ENCODE data around the gene ABCC1. TPM values are rescaled to one million over a fixed set of nuclear protein-coding genes. Genes with fewer than 3 reads are reported as not detected.

The ABCC1 gene
- total RNA-seq, 1 donor from 2014 or later: 29.9 TPM

GRCh38 chr16:16120382-16121184 is 171.2 kb downstream of the ABCC1 start:
- peak overlapping the region; percentile 64 for H3K27ac Mint-ChIP-seq (ENCODE audit: unreplicated experiment)
- peaks cover 2% of the 10 kb centered on the region for H3K27me3 Mint-ChIP-seq (ENCODE audit: unreplicated experiment)
- peaks cover 42% of the 10 kb centered on the region for H3K36me3 Mint-ChIP-seq (ENCODE audit: unreplicated experiment)
- no peak for DNase-seq
- no peaks in the 10 kb centered on the region for H3K4me1 Mint-ChIP-seq (ENCODE audit: low read depth, unreplicated experiment)
- H3K4me3 Mint-ChIP-seq (ENCODE audit: unreplicated experiment): no peak overlapping the region
- TF ChIP-seq CTCF (IDR thresholded peaks at IDR 0.05; ENCODE audit: partially characterized antibody, unreplicated experiment): no peak
- H3K9me3 Mint-ChIP-seq (ENCODE audit: unreplicated experiment): peaks cover 27% of the 10 kb centered on the region

- no peaks in the 10 kb centered on the region for H3K4me1 Mint-ChIP-seq (ENCODE audit: low read depth, unreplicated experiment)
- TF ChIP-seq CTCF (IDR thresholded peaks at IDR 0.05; ENCODE audit: partially characterized antibody, unreplicated experiment): no peak
- no peak for DNase-seq
- peaks cover 45% of the 10 kb centered on the region for H3K36me3 Mint-ChIP-seq (ENCODE audit: unreplicated experiment)
- no peak overlapping the region for H3K4me3 Mint-ChIP-seq (ENCODE audit: unreplicated experiment)
- peaks cover 2% of the 10 kb centered on the region for H3K27me3 Mint-ChIP-seq (ENCODE audit: unreplicated experiment)
- peaks cover 27% of the 10 kb centered on the region for H3K9me3 Mint-ChIP-seq (ENCODE audit: unreplicated experiment)
- H3K27ac Mint-ChIP-seq (ENCODE audit: unreplicated experiment): no peak overlapping the region
Observed at GRCh38 chr16:16121185-16121727, 171.8 kb downstream of the ABCC1 start.

GRCh38 chr16:16122264-16122663 is 172.8 kb downstream of the ABCC1 start:
- TF ChIP-seq CTCF (IDR thresholded peaks at IDR 0.05; ENCODE audit: partially characterized antibody, unreplicated experiment): no peak
- Mint-ChIP-seq H3K4me1 (ENCODE audit: low read depth, unreplicated experiment) (no peaks in the 10 kb centered on the region), H3K27me3 (ENCODE audit: unreplicated experiment) (peaks cover 2% of the 10 kb centered on the region), H3K9me3 (ENCODE audit: unreplicated experiment) (peaks cover 27% of the 10 kb centered on the region), H3K36me3 (ENCODE audit: unreplicated experiment) (peaks cover 45% of the 10 kb centered on the region), H3K27ac (ENCODE audit: unreplicated experiment) (no peak overlapping the region), H3K4me3 (ENCODE audit: unreplicated experiment) (no peak overlapping the region)
- DNase-seq: no peak

GRCh38 chr16:16124438-16124837 is 175.0 kb downstream of the ABCC1 start:
- peaks cover 2% of the 10 kb centered on the region for H3K27me3 Mint-ChIP-seq (ENCODE audit: unreplicated experiment)
- H3K36me3 Mint-ChIP-seq (ENCODE audit: unreplicated experiment): peaks cover 28% of the 10 kb centered on the region
- no peak for TF ChIP-seq CTCF (IDR thresholded peaks at IDR 0.05; ENCODE audit: partially characterized antibody, unreplicated experiment)

GRCh38 chr16:16124974-16125373 is 175.6 kb downstream of the ABCC1 start:
- no peak for TF ChIP-seq CTCF (IDR thresholded peaks at IDR 0.05; ENCODE audit: partially characterized antibody, unreplicated experiment)
- Mint-ChIP-seq H3K4me3 (ENCODE audit: unreplicated experiment) (no peak overlapping the region), H3K9me3 (ENCODE audit: unreplicated experiment) (peaks cover 16% of the 10 kb centered on the region), H3K27me3 (ENCODE audit: unreplicated experiment) (peaks cover 2% of the 10 kb centered on the region), H3K27ac (ENCODE audit: unreplicated experiment) (no peak overlapping the region), H3K36me3 (ENCODE audit: unreplicated experiment) (peaks cover 24% of the 10 kb centered on the region), H3K4me1 (ENCODE audit: low read depth, unreplicated experiment) (no peaks in the 10 kb centered on the region)
- DNase-seq: no peak

More at GRCh38 chr16:16124438-16124837, 175.0 kb downstream of the ABCC1 start:
- peaks cover 16% of the 10 kb centered on the region for H3K9me3 Mint-ChIP-seq (ENCODE audit: unreplicated experiment)
- DNase-seq: no peak
- H3K4me3 Mint-ChIP-seq (ENCODE audit: unreplicated experiment): no peak overlapping the region
- H3K4me1 Mint-ChIP-seq (ENCODE audit: low read depth, unreplicated experiment): no peaks in the 10 kb centered on the region
- H3K27ac Mint-ChIP-seq (ENCODE audit: unreplicated experiment): no peak overlapping the region
